Stomach smooth muscle (tissue), 2 donors: ENCODE data around the gene RASSF10.

Experiments
- H3K27ac ChIP-seq: one replicate; pipeline ENCODE4 v1.7.0; 2013; ENCODE audit warnings: mild to moderate bottlenecking, low read length, inconsistent platforms
- H3K27me3 ChIP-seq, 2 donors: one replicate each; pipeline ENCODE4 v1.7.0; 2013; ENCODE audit warnings: low read length in 2 of 2; ENCODE audit not compliant: insufficient read depth in 2 of 2, control insufficient read depth in 1 of 2
- H3K36me3 ChIP-seq, 2 donors: one replicate each; pipeline ENCODE4 v1.7.0; 2013; ENCODE audit warnings: low read length in 2 of 2; ENCODE audit not compliant: control insufficient read depth in 2 of 2, insufficient read depth in 2 of 2
- H3K4me1 ChIP-seq: one replicate; pipeline ENCODE4 v1.7.0; 2013; ENCODE audit warnings: low read length; ENCODE audit not compliant: control insufficient read depth, insufficient read depth
- H3K4me3 ChIP-seq, 2 donors: one replicate each; pipeline ENCODE4 v1.7.0; 2013; ENCODE audit warnings: low read length in 2 of 2
- H3K9ac ChIP-seq, 2 donors: one replicate each; pipeline ENCODE4 v1.7.0; 2013; ENCODE audit warnings: low read length in 2 of 2, mild to moderate bottlenecking in 1 of 2
- H3K9me3 ChIP-seq, 2 donors: one replicate each; pipeline ENCODE4 v1.7.0; 2013; ENCODE audit warnings: low read length in 2 of 2; ENCODE audit not compliant: control insufficient read depth in 2 of 2
- donor health status: healthy.
- donor health status: Pancreatic carcinoma.

RASSF10 gene

GRCh38 chr11:13055200-13055599, 46.1 kb downstream of the RASSF10 start:
- H3K9ac ChIP-seq, result no peak overlapping the region
- H3K4me3 ChIP-seq, result no peak overlapping the region
- H3K27me3 ChIP-seq, result no peaks in the 10 kb centered on the region
- no peaks in the 10 kb centered on the region for H3K9me3 ChIP-seq
- no peaks in the 10 kb centered on the region for H3K36me3 ChIP-seq
- H3K4me1 ChIP-seq, result no peaks in the 10 kb centered on the region
- H3K27ac ChIP-seq, result no peak overlapping the region

GRCh38 chr11:13061294-13061990, 52.3 kb downstream of the RASSF10 start:
- H3K4me1 ChIP-seq, result no peaks in the 10 kb centered on the region
- H3K27ac ChIP-seq, result no peak overlapping the region
- no peaks in the 10 kb centered on the region for H3K9me3 ChIP-seq
- no peak overlapping the region for H3K9ac ChIP-seq
- H3K4me3 ChIP-seq, result no peak overlapping the region
- peaks cover 0 to 2% of the 10 kb centered on the region in 2 donors for H3K27me3 ChIP-seq
- H3K36me3 ChIP-seq, result no peaks in the 10 kb centered on the region
